Measurements from ENCODE around the gene SMIM24.

The SMIM24 gene

GRCh38 chr19:3466635-3467034 is 13.7 kb downstream of the SMIM24 start:
- Histone ChIP-seq H3K27ac (ENCODE audit: low read length) (no peak overlapping the region), H3K27me3 (ENCODE audit: control insufficient read depth, insufficient read depth, low read length) (peaks cover 72% of the 10 kb centered on the region), H3K9ac (ENCODE audit: low read length) (no peak overlapping the region)

GRCh38 chr19:3465552-3465951 is 14.8 kb downstream of the SMIM24 start:
- H3K27ac ChIP-seq (ENCODE audit: low read length): no peak overlapping the region
- H3K9ac ChIP-seq (ENCODE audit: low read length): no peak overlapping the region
- H3K27me3 ChIP-seq (ENCODE audit: control insufficient read depth, insufficient read depth, low read length): peaks cover 76% of the 10 kb centered on the region
- H3K4me1 ChIP-seq (ENCODE audit: control insufficient read depth, low read depth, low read length): no peaks in the 10 kb centered on the region
- no peak overlapping the region for H3K4me3 ChIP-seq (ENCODE audit: low read length)
- H3K36me3 ChIP-seq (ENCODE audit: control insufficient read depth, low read depth, low read length): no peaks in the 10 kb centered on the region
- H3K9me3 ChIP-seq (ENCODE audit: control insufficient read depth, low read depth, low read length): no peaks in the 10 kb centered on the region

More at GRCh38 chr19:3466635-3467034, 13.7 kb downstream of the SMIM24 start:
- Histone ChIP-seq H3K9me3 (ENCODE audit: control insufficient read depth, low read depth, low read length) (no peaks in the 10 kb centered on the region), H3K36me3 (ENCODE audit: control insufficient read depth, low read depth, low read length) (no peaks in the 10 kb centered on the region), H3K4me1 (ENCODE audit: control insufficient read depth, low read depth, low read length) (no peaks in the 10 kb centered on the region), H3K4me3 (ENCODE audit: low read length) (no peak overlapping the region)

GRCh38 chr19:3464587-3465235 is 15.6 kb downstream of the SMIM24 start:
- no peaks in the 10 kb centered on the region for H3K9me3 ChIP-seq (ENCODE audit: control insufficient read depth, low read depth, low read length)
- no peaks in the 10 kb centered on the region for H3K36me3 ChIP-seq (ENCODE audit: control insufficient read depth, low read depth, low read length)
- no peak overlapping the region for H3K4me3 ChIP-seq (ENCODE audit: low read length)
- H3K4me1 ChIP-seq (ENCODE audit: control insufficient read depth, low read depth, low read length): no peaks in the 10 kb centered on the region
- H3K27ac ChIP-seq (ENCODE audit: low read length): no peak overlapping the region
- peaks cover 76% of the 10 kb centered on the region for H3K27me3 ChIP-seq (ENCODE audit: control insufficient read depth, insufficient read depth, low read length)
- no peak overlapping the region for H3K9ac ChIP-seq (ENCODE audit: low read length)

- Histone ChIP-seq H3K27me3 (ENCODE audit: control insufficient read depth, insufficient read depth, low read length) (peaks cover 76% of the 10 kb centered on the region), H3K4me3 (ENCODE audit: low read length) (peak overlapping the region; percentile 35), H3K9ac (ENCODE audit: low read length) (no peak overlapping the region)
Measured at GRCh38 chr19:3463714-3464586, 16.4 kb downstream of the SMIM24 start.

GRCh38 chr19:3462991-3463713 is 17.2 kb downstream of the SMIM24 start:
- no peak overlapping the region for H3K27ac ChIP-seq (ENCODE audit: low read length)
- H3K4me3 ChIP-seq (ENCODE audit: low read length): no peak overlapping the region
- H3K27me3 ChIP-seq (ENCODE audit: control insufficient read depth, insufficient read depth, low read length): peaks cover 84% of the 10 kb centered on the region
- no peaks in the 10 kb centered on the region for H3K9me3 ChIP-seq (ENCODE audit: control insufficient read depth, low read depth, low read length)
- no peaks in the 10 kb centered on the region for H3K4me1 ChIP-seq (ENCODE audit: control insufficient read depth, low read depth, low read length)
- no peak overlapping the region for H3K9ac ChIP-seq (ENCODE audit: low read length)
- no peaks in the 10 kb centered on the region for H3K36me3 ChIP-seq (ENCODE audit: control insufficient read depth, low read depth, low read length)

More at GRCh38 chr19:3463714-3464586, 16.4 kb downstream of the SMIM24 start:
- Histone ChIP-seq H3K9me3 (ENCODE audit: control insufficient read depth, low read depth, low read length) (no peaks in the 10 kb centered on the region), H3K36me3 (ENCODE audit: control insufficient read depth, low read depth, low read length) (no peaks in the 10 kb centered on the region), H3K27ac (ENCODE audit: low read length) (no peak overlapping the region), H3K4me1 (ENCODE audit: control insufficient read depth, low read depth, low read length) (no peaks in the 10 kb centered on the region)

- Histone ChIP-seq H3K36me3 (ENCODE audit: control insufficient read depth, low read depth, low read length) (no peaks in the 10 kb centered on the region), H3K9me3 (ENCODE audit: control insufficient read depth, low read depth, low read length) (no peaks in the 10 kb centered on the region), H3K4me1 (ENCODE audit: control insufficient read depth, low read depth, low read length) (peaks cover 4% of the 10 kb centered on the region), H3K27me3 (ENCODE audit: control insufficient read depth, insufficient read depth, low read length) (peaks cover 79% of the 10 kb centered on the region), H3K4me3 (ENCODE audit: low read length) (no peak overlapping the region), H3K27ac (ENCODE audit: low read length) (no peak overlapping the region), H3K9ac (ENCODE audit: low read length) (no peak overlapping the region)
Measured at GRCh38 chr19:3459965-3460582, 20.3 kb downstream of the SMIM24 start.

GRCh38 chr19:3459089-3459881 is 21.0 kb downstream of the SMIM24 start:
- Histone ChIP-seq H3K4me1 (ENCODE audit: control insufficient read depth, low read depth, low read length) (peaks cover 4% of the 10 kb centered on the region), H3K9ac (ENCODE audit: low read length) (no peak overlapping the region), H3K27ac (ENCODE audit: low read length) (no peak overlapping the region), H3K9me3 (ENCODE audit: control insufficient read depth, low read depth, low read length) (no peaks in the 10 kb centered on the region), H3K27me3 (ENCODE audit: control insufficient read depth, insufficient read depth, low read length) (peaks cover 72% of the 10 kb centered on the region), H3K36me3 (ENCODE audit: control insufficient read depth, low read depth, low read length) (no peaks in the 10 kb centered on the region), H3K4me3 (ENCODE audit: low read length) (peak overlapping the region; percentile 35)

- H3K9ac ChIP-seq (ENCODE audit: low read length): no peak overlapping the region
- peaks cover 4% of the 10 kb centered on the region for H3K4me1 ChIP-seq (ENCODE audit: control insufficient read depth, low read depth, low read length)
- H3K4me3 ChIP-seq (ENCODE audit: low read length): peak overlapping the region; percentile 35
- H3K27ac ChIP-seq (ENCODE audit: low read length): no peak overlapping the region
- H3K9me3 ChIP-seq (ENCODE audit: control insufficient read depth, low read depth, low read length): no peaks in the 10 kb centered on the region
- H3K36me3 ChIP-seq (ENCODE audit: control insufficient read depth, low read depth, low read length): no peaks in the 10 kb centered on the region
- H3K27me3 ChIP-seq (ENCODE audit: control insufficient read depth, insufficient read depth, low read length): peaks cover 64% of the 10 kb centered on the region
Measured at GRCh38 chr19:3458229-3459088, 21.9 kb downstream of the SMIM24 start.

GRCh38 chr19:3457528-3458228 is 22.6 kb downstream of the SMIM24 start:
- Histone ChIP-seq H3K9ac (ENCODE audit: low read length) (no peak overlapping the region), H3K36me3 (ENCODE audit: control insufficient read depth, low read depth, low read length) (no peaks in the 10 kb centered on the region), H3K4me1 (ENCODE audit: control insufficient read depth, low read depth, low read length) (peaks cover 4% of the 10 kb centered on the region), H3K9me3 (ENCODE audit: control insufficient read depth, low read depth, low read length) (no peaks in the 10 kb centered on the region), H3K27me3 (ENCODE audit: control insufficient read depth, insufficient read depth, low read length) (peaks cover 56% of the 10 kb centered on the region), H3K27ac (ENCODE audit: low read length) (no peak overlapping the region), H3K4me3 (ENCODE audit: low read length) (no peak overlapping the region)

Measured in iPS-18a (cell line).